DND-41 (cell line): ENCODE results near the gene CHD6.

Source experiments
- EZH2 ChIP-seq: IDR thresholded peaks from 3 replicates; pipeline ENCODE4 v1.6.1; 2012; ENCODE audit warnings: borderline replicate concordance, low read depth, mild to moderate bottlenecking, moderate library complexity, low read length, inconsistent platforms; ENCODE audit not compliant: severe bottlenecking
- TF ChIP-seq, protein P1 (sequence below): IDR thresholded peaks from 2 replicates; pipeline ENCODE4 v1.5.1; 2012; ENCODE audit warnings: borderline replicate concordance, low read length, moderate library complexity, mild to moderate bottlenecking; ENCODE audit not compliant: poor library complexity, severe bottlenecking; ENCODE audit errors: extremely low read depth

DNA sequence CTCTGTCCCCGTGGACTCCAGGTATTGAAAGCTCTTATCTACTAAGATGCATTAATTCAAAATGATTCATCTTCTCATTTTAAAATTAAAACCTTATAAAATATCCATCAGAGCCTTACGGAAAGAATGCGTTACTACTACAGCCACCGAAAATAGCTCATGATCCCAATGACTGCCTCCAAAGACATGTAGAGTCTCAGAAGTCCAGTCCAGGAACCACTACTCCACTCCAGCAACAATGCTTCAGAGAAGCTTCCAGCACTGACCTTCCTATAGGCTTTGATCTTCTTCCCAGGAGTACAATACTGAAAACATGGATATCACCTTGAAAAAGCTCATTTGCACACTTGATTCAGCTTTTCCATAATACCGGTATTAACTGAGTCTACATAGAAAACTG is 94.3 kb downstream of the CHD6 start:
- TF ChIP-seq, protein P1, sequence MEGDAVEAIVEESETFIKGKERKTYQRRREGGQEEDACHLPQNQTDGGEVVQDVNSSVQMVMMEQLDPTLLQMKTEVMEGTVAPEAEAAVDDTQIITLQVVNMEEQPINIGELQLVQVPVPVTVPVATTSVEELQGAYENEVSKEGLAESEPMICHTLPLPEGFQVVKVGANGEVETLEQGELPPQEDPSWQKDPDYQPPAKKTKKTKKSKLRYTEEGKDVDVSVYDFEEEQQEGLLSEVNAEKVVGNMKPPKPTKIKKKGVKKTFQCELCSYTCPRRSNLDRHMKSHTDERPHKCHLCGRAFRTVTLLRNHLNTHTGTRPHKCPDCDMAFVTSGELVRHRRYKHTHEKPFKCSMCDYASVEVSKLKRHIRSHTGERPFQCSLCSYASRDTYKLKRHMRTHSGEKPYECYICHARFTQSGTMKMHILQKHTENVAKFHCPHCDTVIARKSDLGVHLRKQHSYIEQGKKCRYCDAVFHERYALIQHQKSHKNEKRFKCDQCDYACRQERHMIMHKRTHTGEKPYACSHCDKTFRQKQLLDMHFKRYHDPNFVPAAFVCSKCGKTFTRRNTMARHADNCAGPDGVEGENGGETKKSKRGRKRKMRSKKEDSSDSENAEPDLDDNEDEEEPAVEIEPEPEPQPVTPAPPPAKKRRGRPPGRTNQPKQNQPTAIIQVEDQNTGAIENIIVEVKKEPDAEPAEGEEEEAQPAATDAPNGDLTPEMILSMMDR, result no peak
- TF ChIP-seq EZH2, result no peak
